ENCODE results near the gene FXYD7.
A peak's percentile ranks its signal among the peaks of the same experiment; 100 is the strongest.

The FXYD7 gene

DNA sequence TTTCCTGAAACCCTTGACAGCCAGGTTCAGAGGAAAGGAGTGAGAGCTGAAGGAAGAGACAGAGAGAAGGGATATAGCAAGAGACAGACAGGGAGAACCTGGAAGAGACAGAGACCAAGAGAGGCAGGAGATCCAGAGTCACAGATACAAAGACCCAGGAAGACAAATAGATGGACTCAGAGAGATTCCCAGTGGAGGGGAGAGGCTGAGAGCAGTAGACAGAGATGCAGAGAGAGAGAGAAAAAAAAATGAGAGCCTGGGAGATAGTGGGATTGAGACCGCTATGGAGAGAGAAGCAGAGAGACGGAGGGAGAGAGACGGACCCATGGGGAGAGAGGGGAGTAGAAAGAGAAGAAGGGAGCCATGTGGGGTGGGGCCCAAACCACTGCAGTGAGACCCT is 763 bp downstream of the FXYD7 start:
- H3K27ac ChIP-seq: no peak overlapping the region
- H3K9me3 ChIP-seq (ENCODE audit: severe bottlenecking): no peaks in the 10 kb centered on the region
- no peak overlapping the region for H3K4me3 ChIP-seq (ENCODE audit: low read depth, low read length)
- peaks cover 12% of the 10 kb centered on the region for H3K27me3 ChIP-seq (ENCODE audit: insufficient read depth, low read depth, severe bottlenecking)
- H3K36me3 ChIP-seq: no peaks in the 10 kb centered on the region
- TF ChIP-seq, protein P1, sequence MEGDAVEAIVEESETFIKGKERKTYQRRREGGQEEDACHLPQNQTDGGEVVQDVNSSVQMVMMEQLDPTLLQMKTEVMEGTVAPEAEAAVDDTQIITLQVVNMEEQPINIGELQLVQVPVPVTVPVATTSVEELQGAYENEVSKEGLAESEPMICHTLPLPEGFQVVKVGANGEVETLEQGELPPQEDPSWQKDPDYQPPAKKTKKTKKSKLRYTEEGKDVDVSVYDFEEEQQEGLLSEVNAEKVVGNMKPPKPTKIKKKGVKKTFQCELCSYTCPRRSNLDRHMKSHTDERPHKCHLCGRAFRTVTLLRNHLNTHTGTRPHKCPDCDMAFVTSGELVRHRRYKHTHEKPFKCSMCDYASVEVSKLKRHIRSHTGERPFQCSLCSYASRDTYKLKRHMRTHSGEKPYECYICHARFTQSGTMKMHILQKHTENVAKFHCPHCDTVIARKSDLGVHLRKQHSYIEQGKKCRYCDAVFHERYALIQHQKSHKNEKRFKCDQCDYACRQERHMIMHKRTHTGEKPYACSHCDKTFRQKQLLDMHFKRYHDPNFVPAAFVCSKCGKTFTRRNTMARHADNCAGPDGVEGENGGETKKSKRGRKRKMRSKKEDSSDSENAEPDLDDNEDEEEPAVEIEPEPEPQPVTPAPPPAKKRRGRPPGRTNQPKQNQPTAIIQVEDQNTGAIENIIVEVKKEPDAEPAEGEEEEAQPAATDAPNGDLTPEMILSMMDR (IDR thresholded peaks at IDR 0.05; ENCODE audit: low read depth, low read length): no peak
- no peak for DNase-seq

GRCh38 chr19:35144259-35144599 is 1.2 kb downstream of the FXYD7 start:
- no peak overlapping the region for H3K27ac ChIP-seq
- no peak for DNase-seq
- H3K36me3 ChIP-seq: no peaks in the 10 kb centered on the region
- peaks cover 12% of the 10 kb centered on the region for H3K27me3 ChIP-seq (ENCODE audit: insufficient read depth, low read depth, severe bottlenecking)
- H3K4me3 ChIP-seq (ENCODE audit: low read depth, low read length): no peak overlapping the region
- H3K9me3 ChIP-seq (ENCODE audit: severe bottlenecking): no peaks in the 10 kb centered on the region
- TF ChIP-seq, protein P1 (IDR thresholded peaks at IDR 0.05; ENCODE audit: low read depth, low read length): no peak

- Histone ChIP-seq H3K4me3 (ENCODE audit: low read depth, low read length) (no peak overlapping the region), H3K27me3 (ENCODE audit: insufficient read depth, low read depth, severe bottlenecking) (peaks cover 12% of the 10 kb centered on the region)
Measured at GRCh38 chr19:35144600-35145436, 1.8 kb downstream of the FXYD7 start.

DNA sequence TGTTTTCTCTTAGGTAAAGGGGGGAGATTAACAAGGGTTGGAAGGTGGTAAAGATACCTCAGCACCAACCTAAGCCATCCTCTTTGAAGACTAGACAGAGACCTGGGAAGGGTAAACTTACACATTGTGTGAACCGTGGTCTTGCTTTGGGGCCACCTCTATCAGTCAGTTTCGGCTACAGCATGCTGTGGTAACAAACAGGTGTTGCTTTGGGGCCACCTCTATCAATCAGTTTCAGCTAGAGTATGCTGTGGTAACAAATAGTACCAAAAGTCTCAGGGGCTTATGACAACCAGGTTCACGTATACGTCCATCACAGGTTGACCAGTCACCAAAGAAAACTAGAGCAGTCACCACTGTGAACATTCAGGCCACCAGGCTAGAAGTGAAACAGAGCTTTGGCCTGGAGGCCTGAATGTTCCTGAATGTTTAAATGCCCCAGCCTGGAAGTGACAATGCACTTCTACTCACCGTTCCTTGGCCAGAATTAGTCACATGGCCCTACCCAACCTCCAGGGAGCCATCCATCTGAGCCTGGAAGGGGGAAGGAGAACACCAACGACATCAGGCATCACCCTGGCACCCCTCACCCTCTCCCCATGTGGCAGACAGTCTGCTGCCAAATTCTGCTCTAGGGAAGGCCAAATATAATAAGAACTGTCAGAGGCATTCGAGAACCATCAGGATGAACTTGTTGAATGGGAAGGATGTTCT is 3.8 kb downstream of the FXYD7 start:
- TF ChIP-seq, protein P1 (IDR thresholded peaks at IDR 0.05; ENCODE audit: low read depth, low read length): no peak
- no peak for DNase-seq
- H3K27me3 ChIP-seq (ENCODE audit: insufficient read depth, low read depth, severe bottlenecking): peaks cover 12% of the 10 kb centered on the region

More at GRCh38 chr19:35144600-35145436, 1.8 kb downstream of the FXYD7 start:
- peak; percentile 21 for DNase-seq
- TF ChIP-seq, protein P1 (IDR thresholded peaks at IDR 0.05; ENCODE audit: low read depth, low read length): no peak
- H3K36me3 ChIP-seq: no peaks in the 10 kb centered on the region
- no peak overlapping the region for H3K27ac ChIP-seq
- H3K9me3 ChIP-seq (ENCODE audit: severe bottlenecking): no peaks in the 10 kb centered on the region

DNA sequence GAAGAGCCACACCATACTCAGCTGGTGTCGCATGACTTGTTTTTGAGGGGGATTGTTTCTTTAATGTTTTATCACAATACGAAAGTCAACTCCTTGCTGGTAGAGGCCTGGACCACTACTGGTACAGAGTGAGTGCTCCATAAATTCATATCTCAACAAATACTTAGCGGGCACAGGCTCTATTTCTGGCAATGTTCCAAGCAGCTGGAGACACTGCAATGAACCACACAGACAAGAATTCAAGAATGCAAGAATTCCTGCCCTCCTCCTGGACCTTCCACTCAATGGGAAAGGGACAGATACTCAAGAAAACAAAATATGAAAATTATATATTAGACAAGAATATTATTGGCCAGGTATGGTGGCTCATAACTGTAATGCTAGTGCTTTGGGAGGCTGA is 6.4 kb downstream of the FXYD7 start:
- no peak overlapping the region for H3K27ac ChIP-seq
- no peak for DNase-seq
- H3K9me3 ChIP-seq (ENCODE audit: severe bottlenecking): no peaks in the 10 kb centered on the region
- no peaks in the 10 kb centered on the region for H3K27me3 ChIP-seq (ENCODE audit: insufficient read depth, low read depth, severe bottlenecking)
- no peaks in the 10 kb centered on the region for H3K36me3 ChIP-seq
- TF ChIP-seq, protein P1 (IDR thresholded peaks at IDR 0.05; ENCODE audit: low read depth, low read length): no peak
- H3K4me3 ChIP-seq (ENCODE audit: low read depth, low read length): no peak overlapping the region

More for the DNA sequence above, 3.8 kb downstream of the FXYD7 start:
- H3K9me3 ChIP-seq (ENCODE audit: severe bottlenecking): no peaks in the 10 kb centered on the region
- no peak overlapping the region for H3K27ac ChIP-seq
- no peaks in the 10 kb centered on the region for H3K36me3 ChIP-seq
- no peak overlapping the region for H3K4me3 ChIP-seq (ENCODE audit: low read depth, low read length)
